ENCODE measurements around the gene PPT1. TPM values are rescaled to one million over a fixed set of nuclear protein-coding genes. Genes with fewer than 3 reads are reported as not detected.

PPT1 gene
- total RNA-seq, 1 donor from 2014 or later: 110 TPM

DNA sequence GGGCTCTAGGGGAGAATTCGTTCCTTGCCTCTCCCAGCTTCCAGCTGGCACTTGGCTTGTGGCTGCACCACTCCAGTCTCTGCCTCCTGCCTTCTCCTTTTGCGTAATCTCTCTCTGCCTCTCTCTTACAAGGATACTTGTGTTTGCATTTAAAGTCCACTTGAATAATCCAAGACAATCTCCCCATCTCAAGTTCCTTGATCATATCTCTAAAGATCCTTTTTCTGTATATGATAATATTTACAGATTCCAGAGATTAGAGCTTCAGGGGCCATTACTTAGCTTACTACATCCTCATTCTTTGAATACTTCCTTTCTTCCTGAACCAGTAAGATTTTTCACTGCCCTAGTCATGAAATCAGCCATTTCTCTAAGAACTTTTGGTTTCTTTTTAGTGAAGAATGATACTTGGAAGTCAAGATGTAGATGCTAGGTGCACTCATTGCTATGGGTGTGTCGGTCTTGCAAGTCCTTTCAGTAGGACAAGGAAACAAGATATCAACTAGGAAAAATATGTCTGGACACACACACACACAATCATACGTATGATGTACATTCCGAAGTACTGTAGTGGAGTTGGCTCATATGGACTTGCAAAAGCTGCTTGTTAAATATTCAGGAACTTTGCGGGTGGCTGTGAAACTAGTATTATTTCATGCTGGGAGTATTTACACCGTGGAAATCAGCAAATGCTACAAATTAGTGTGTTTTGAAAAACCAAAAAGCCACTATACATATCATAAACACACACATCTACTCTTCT lies 43.3 kb upstream of the PPT1 start:
- peaks cover 8% of the 10 kb centered on the region for H3K4me1 Mint-ChIP-seq
- peaks cover 3% of the 10 kb centered on the region for H3K27me3 Mint-ChIP-seq (ENCODE audit: insufficient read depth, low read depth)
- no peak overlapping the region for H3K4me3 Mint-ChIP-seq
- H3K9me3 Mint-ChIP-seq: no peaks in the 10 kb centered on the region
- Histone ChIP-seq H3K9me3 (ENCODE audit: low read depth) (no peaks in the 10 kb centered on the region), H4K20me1 (ENCODE audit: low read depth) (no peaks in the 10 kb centered on the region), H3K9ac (no peak overlapping the region), H3K36me3 (no peaks in the 10 kb centered on the region), H3F3A (ENCODE audit: low read depth) (no peaks in the 10 kb centered on the region), H3K27me3 (peaks cover 13% of the 10 kb centered on the region), H2AFZ (replicated peaks) (no peak overlapping the region), H3K4me1 (no peaks in the 10 kb centered on the region), H3K4me3 (no peak overlapping the region), H3K79me2 (ENCODE audit: low read depth) (no peaks in the 10 kb centered on the region), H3K4me2 (no peak overlapping the region), H3K27ac (no peak overlapping the region)
- H3K36me3 Mint-ChIP-seq: no peaks in the 10 kb centered on the region
- DNase-seq (ENCODE audit: low spot score): no peak
- TF ChIP-seq EZH2phosphoT487 (IDR thresholded peaks at IDR 0.05): no peak
- TF ChIP-seq, protein P1, sequence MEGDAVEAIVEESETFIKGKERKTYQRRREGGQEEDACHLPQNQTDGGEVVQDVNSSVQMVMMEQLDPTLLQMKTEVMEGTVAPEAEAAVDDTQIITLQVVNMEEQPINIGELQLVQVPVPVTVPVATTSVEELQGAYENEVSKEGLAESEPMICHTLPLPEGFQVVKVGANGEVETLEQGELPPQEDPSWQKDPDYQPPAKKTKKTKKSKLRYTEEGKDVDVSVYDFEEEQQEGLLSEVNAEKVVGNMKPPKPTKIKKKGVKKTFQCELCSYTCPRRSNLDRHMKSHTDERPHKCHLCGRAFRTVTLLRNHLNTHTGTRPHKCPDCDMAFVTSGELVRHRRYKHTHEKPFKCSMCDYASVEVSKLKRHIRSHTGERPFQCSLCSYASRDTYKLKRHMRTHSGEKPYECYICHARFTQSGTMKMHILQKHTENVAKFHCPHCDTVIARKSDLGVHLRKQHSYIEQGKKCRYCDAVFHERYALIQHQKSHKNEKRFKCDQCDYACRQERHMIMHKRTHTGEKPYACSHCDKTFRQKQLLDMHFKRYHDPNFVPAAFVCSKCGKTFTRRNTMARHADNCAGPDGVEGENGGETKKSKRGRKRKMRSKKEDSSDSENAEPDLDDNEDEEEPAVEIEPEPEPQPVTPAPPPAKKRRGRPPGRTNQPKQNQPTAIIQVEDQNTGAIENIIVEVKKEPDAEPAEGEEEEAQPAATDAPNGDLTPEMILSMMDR (IDR thresholded peaks at IDR 0.05): no peak
- no peak for TF ChIP-seq EZH2 (IDR thresholded peaks at IDR 0.05)
- H3K27ac Mint-ChIP-seq: no peak overlapping the region

DNA sequence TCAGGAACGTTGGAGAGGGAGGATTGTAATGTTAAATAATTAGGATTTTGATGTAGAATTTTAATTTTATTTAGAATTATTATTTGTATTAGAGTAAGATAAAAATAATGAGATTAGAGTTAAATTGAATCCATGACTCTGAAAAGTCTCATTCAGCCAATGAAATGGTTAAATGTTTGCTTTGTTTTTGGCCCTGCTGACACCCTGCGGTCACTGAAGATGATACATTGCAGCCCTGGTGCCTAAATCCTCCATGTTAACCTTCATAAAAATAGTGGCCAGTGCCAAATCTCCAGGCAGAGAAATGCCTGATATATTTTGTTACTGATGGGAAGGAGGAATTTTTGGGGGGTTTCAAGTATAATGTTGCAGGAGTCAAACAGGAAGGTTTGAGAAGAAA lies 36.8 kb upstream of the PPT1 start:
- Histone ChIP-seq H3K27me3 (no peaks in the 10 kb centered on the region), H3K4me2 (no peak overlapping the region), H3K4me1 (no peaks in the 10 kb centered on the region), H3K9me3 (ENCODE audit: low read depth) (no peaks in the 10 kb centered on the region), H2AFZ (replicated peaks) (no peak overlapping the region), H4K20me1 (ENCODE audit: low read depth) (no peaks in the 10 kb centered on the region), H3K27ac (no peak overlapping the region), H3K79me2 (ENCODE audit: low read depth) (no peaks in the 10 kb centered on the region), H3K9ac (no peak overlapping the region), H3K36me3 (no peaks in the 10 kb centered on the region), H3K4me3 (no peak overlapping the region), H3F3A (ENCODE audit: low read depth) (no peaks in the 10 kb centered on the region)
- TF ChIP-seq EZH2phosphoT487 (IDR thresholded peaks at IDR 0.05) (no peak), EZH2 (IDR thresholded peaks at IDR 0.05) (no peak)
- TF ChIP-seq, protein P1 (IDR thresholded peaks at IDR 0.05): no peak
- no peak overlapping the region for H3K27ac Mint-ChIP-seq
- H3K36me3 Mint-ChIP-seq: no peaks in the 10 kb centered on the region
- H3K9me3 Mint-ChIP-seq: peaks cover 3% of the 10 kb centered on the region
- peaks cover 5% of the 10 kb centered on the region for H3K27me3 Mint-ChIP-seq (ENCODE audit: insufficient read depth, low read depth)
- H3K4me3 Mint-ChIP-seq: no peak overlapping the region
- no peaks in the 10 kb centered on the region for H3K4me1 Mint-ChIP-seq
- no peak for DNase-seq (ENCODE audit: low spot score)

DNA sequence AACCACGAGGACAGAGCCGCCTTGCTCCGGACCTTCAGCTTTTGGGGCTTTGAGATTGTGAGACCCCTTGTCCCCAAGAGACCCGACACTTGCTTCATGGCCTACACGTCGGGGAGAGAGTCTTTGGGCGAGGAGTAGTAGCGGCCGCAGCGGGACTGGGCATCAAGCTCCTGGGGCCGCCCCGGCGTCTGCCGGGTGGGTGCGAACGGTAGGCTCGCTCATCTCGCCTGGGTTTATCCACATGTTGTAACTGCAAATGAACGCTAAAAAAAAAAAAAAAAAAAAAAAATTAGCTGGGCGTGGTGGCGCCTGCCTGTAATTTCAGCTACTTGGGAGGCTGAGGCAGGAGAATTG lies 36.2 kb upstream of the PPT1 start:
- H2AFZ ChIP-seq (replicated peaks): no peak overlapping the region
- H3K9ac ChIP-seq: no peak overlapping the region
- no peak overlapping the region for H3K27ac ChIP-seq
- no peaks in the 10 kb centered on the region for H3K4me1 Mint-ChIP-seq
- H3K4me2 ChIP-seq: no peak overlapping the region
- H3K36me3 Mint-ChIP-seq: no peaks in the 10 kb centered on the region
- peaks cover 3% of the 10 kb centered on the region for H3K9me3 Mint-ChIP-seq
- H4K20me1 ChIP-seq (ENCODE audit: low read depth): no peaks in the 10 kb centered on the region
- no peak for DNase-seq (ENCODE audit: low spot score)
- H3K4me3 ChIP-seq: no peak overlapping the region
- no peaks in the 10 kb centered on the region for H3K36me3 ChIP-seq
- no peaks in the 10 kb centered on the region for H3K4me1 ChIP-seq
- H3K27me3 ChIP-seq: no peaks in the 10 kb centered on the region
- H3K27me3 Mint-ChIP-seq (ENCODE audit: insufficient read depth, low read depth): peaks cover 5% of the 10 kb centered on the region
- TF ChIP-seq, protein P1 (IDR thresholded peaks at IDR 0.05): no peak
- no peak for TF ChIP-seq EZH2 (IDR thresholded peaks at IDR 0.05)
- TF ChIP-seq EZH2phosphoT487 (IDR thresholded peaks at IDR 0.05): no peak
- H3K79me2 ChIP-seq (ENCODE audit: low read depth): no peaks in the 10 kb centered on the region
- H3F3A ChIP-seq (ENCODE audit: low read depth): no peaks in the 10 kb centered on the region
- H3K4me3 Mint-ChIP-seq: no peak overlapping the region
- no peak overlapping the region for H3K27ac Mint-ChIP-seq
- no peaks in the 10 kb centered on the region for H3K9me3 ChIP-seq (ENCODE audit: low read depth)

Data from neural progenitor cell (in vitro differentiated cells).